H1 (cell line): ENCODE data around the gene CISH.

Experiments
- BACH1 ChIP-seq: IDR thresholded peaks from 2 replicates; pipeline ENCODE4 v1.6.1; 2012; ENCODE audit warnings: low read length, improper control_type of control experiment
- CHD1 ChIP-seq: IDR thresholded peaks from 2 replicates; pipeline ENCODE4 v1.6.1; 2012; ENCODE audit warnings: low read depth, low read length, improper control_type of control experiment
- CTCF ChIP-seq, 3 experiments: IDR thresholded peaks; 1 replicate in 2 of 3; 2 replicates in 1 of 3; pipeline versions ENCODE4 v1.5.1 to v1.6.1; 2011; ENCODE audit warnings: low read length in 3 of 3, mild to moderate bottlenecking in 3 of 3, inconsistent platforms in 2 of 3, low read depth in 1 of 3, moderate library complexity in 1 of 3; ENCODE audit not compliant: insufficient read depth in 1 of 3; ENCODE audit errors: control extremely low read depth in 1 of 3
- HDAC2 ChIP-seq, 2 experiments: fragments of 300-600 bp in 1 of 2; sonication (generic) in 1 of 2; IDR thresholded peaks; 2 replicates each; pipeline ENCODE4 v1.6.1; 2011 to 2012; ENCODE audit warnings: low read depth in 2 of 2, low read length in 2 of 2, mild to moderate bottlenecking in 2 of 2, moderate library complexity in 2 of 2, borderline replicate concordance in 1 of 2, inconsistent platforms in 1 of 2
- HDAC6 ChIP-seq: IDR thresholded peaks from one replicate; pipeline ENCODE4 v1.7.1; 2012; ENCODE audit warnings: low read depth, mild to moderate bottlenecking, inconsistent platforms, low read length, moderate library complexity
- JUND ChIP-seq: IDR thresholded peaks from 2 replicates; pipeline ENCODE4 v1.6.1; 2011; ENCODE audit warnings: mild to moderate bottlenecking, improper control_type of control experiment, low read length
- MAFK ChIP-seq: IDR thresholded peaks from 2 replicates; pipeline ENCODE4 v1.6.1; 2012; ENCODE audit warnings: low read depth, mild to moderate bottlenecking, improper control_type of control experiment, low read length
- POLR2A ChIP-seq, 2 experiments: IDR thresholded peaks; 1 replicate in 1 of 2; 2 replicates in 1 of 2; pipeline ENCODE4 v1.6.1; 2011; ENCODE audit warnings: low read depth in 2 of 2, low read length in 2 of 2, mild to moderate bottlenecking in 2 of 2; ENCODE audit errors: control extremely low read depth in 1 of 2
- POLR2AphosphoS5 ChIP-seq: IDR thresholded peaks from 2 replicates; pipeline ENCODE4 v1.6.1; 2011; ENCODE audit warnings: low read depth, low read length
- RAD21 ChIP-seq, 2 experiments: IDR thresholded peaks in 1 of 2; conservative IDR thresholded peaks in 1 of 2; 2 replicates each; pipeline ENCODE4 v1.6.1; 2011; ENCODE audit warnings: low read depth in 2 of 2, low read length in 2 of 2, improper control_type of control experiment in 1 of 2, inconsistent platforms in 1 of 2, mild to moderate bottlenecking in 1 of 2, moderate library complexity in 1 of 2
- SP1 ChIP-seq: IDR thresholded peaks from 2 replicates; pipeline ENCODE4 v1.6.1; 2011; ENCODE audit warnings: low read depth, low read length
- SRF ChIP-seq: IDR thresholded peaks from 2 replicates; pipeline ENCODE4 v1.6.1; 2011; ENCODE audit warnings: mild to moderate bottlenecking, low read depth, low read length, moderate library complexity
- TAF1 ChIP-seq: IDR thresholded peaks from 2 replicates; pipeline ENCODE4 v1.6.1; 2011; ENCODE audit warnings: mild to moderate bottlenecking, low read depth, low read length
- TBP ChIP-seq: IDR thresholded peaks from 2 replicates; pipeline ENCODE4 v1.6.1; 2011; ENCODE audit warnings: low read depth, low read length, improper control_type of control experiment

- no peak for TF ChIP-seq SP1
- TF ChIP-seq HDAC2 (IDR thresholded peaks at IDR 0.05; ENCODE audit: borderline replicate concordance in 1 of 2, low read depth in 2 of 2, low read length in 2 of 2), result no peak
- no peak for TF ChIP-seq BACH1
- no peak for TF ChIP-seq HDAC6
- TF ChIP-seq SRF, result no peak
- TF ChIP-seq POLR2AphosphoS5, result no peak
- TF ChIP-seq RAD21 (IDR thresholded peaks at IDR 0.05 in 1 of 2, conservative IDR thresholded peaks at IDR 0.05 in 1 of 2; ENCODE audit: low read depth in 2 of 2, low read length in 2 of 2), result no peak
- TF ChIP-seq POLR2A (IDR thresholded peaks at IDR 0.05; ENCODE audit: control extremely low read depth in 1 of 2, low read depth in 2 of 2, low read length in 2 of 2), result no peak
- no peak for TF ChIP-seq CTCF (IDR thresholded peaks at IDR 0.05; ENCODE audit: control extremely low read depth in 1 of 3, insufficient read depth in 1 of 3, low read depth in 1 of 3, low read length in 3 of 3)
- TF ChIP-seq MAFK, result no peak
- no peak for TF ChIP-seq TAF1
- TF ChIP-seq CHD1, result no peak
- TF ChIP-seq JUND, result no peak
- no peak for TF ChIP-seq TBP
Observed at GRCh38 chr3:50584391-50584790, 27.2 kb downstream of the CISH start.
